Measurements from ENCODE around the gene ERC2.

The ERC2 gene

DNA sequence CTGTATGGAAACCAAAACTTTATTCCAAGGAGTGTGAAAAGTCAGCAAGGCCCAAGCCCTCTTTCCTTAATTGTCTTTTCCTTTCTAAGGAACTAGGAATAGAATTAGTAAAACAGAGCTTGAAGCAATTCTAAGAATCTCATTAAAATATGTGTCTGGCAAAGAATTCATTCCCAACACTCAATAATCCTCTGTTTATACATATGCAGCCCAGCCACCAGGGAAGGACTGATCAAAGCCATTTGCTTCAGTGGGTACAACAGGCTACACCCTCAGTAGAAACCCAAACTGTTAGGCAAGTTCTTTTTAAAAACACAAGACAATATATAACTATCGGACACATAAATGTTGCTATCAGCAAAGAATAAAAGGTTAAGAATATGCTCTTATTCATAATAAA, 266.9 kb downstream of the ERC2 start:
- H3K4me3 ChIP-seq (ENCODE audit: low read depth, low read length), result no peak overlapping the region
- TF ChIP-seq, protein P1, sequence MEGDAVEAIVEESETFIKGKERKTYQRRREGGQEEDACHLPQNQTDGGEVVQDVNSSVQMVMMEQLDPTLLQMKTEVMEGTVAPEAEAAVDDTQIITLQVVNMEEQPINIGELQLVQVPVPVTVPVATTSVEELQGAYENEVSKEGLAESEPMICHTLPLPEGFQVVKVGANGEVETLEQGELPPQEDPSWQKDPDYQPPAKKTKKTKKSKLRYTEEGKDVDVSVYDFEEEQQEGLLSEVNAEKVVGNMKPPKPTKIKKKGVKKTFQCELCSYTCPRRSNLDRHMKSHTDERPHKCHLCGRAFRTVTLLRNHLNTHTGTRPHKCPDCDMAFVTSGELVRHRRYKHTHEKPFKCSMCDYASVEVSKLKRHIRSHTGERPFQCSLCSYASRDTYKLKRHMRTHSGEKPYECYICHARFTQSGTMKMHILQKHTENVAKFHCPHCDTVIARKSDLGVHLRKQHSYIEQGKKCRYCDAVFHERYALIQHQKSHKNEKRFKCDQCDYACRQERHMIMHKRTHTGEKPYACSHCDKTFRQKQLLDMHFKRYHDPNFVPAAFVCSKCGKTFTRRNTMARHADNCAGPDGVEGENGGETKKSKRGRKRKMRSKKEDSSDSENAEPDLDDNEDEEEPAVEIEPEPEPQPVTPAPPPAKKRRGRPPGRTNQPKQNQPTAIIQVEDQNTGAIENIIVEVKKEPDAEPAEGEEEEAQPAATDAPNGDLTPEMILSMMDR (IDR thresholded peaks at IDR 0.05; ENCODE audit: low read depth, low read length, missing control alignments), result no peak
- no peak for DNase-seq (ENCODE audit: low read depth)
- in situ Hi-C loops (cut with HindIII; ENCODE audit: low sequenced_read_pairs), result no loop called here

GRCh38 chr3:56200251-56200650, 268.0 kb downstream of the ERC2 start:
- no peak for DNase-seq (ENCODE audit: low read depth)
- no peak overlapping the region for H3K4me3 ChIP-seq (ENCODE audit: low read depth, low read length)
- in situ Hi-C loops (cut with HindIII; ENCODE audit: low sequenced_read_pairs), result no loop called here
- TF ChIP-seq, protein P1 (IDR thresholded peaks at IDR 0.05; ENCODE audit: low read depth, low read length, missing control alignments), result no peak

DNA sequence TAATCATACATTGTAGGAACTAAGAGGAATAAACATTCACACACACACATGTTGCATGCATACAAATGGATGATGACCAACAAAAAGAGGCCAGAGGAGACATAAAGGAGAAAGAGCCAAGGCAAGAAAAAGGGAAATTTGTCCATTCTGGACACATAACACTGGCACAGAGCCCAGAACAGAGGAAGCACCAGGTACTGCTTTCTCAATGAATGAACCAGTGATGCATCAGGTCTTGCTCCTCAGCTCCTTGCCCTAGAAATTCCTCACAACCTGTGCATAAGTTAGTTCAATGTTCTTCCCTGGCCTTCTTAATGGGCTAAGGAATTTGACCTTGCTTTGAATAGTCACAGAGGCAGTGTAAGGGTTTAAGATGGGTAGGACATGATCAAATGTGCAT, 270.3 kb downstream of the ERC2 start:
- H3K4me3 ChIP-seq (ENCODE audit: low read depth, low read length), result no peak overlapping the region
- no peak for DNase-seq (ENCODE audit: low read depth)
- in situ Hi-C loops (cut with HindIII; ENCODE audit: low sequenced_read_pairs), result no loop called here
- TF ChIP-seq, protein P1 (IDR thresholded peaks at IDR 0.05; ENCODE audit: low read depth, low read length, missing control alignments), result no peak

- in situ Hi-C loops (cut with HindIII; ENCODE audit: low sequenced_read_pairs), result no loop called here
- TF ChIP-seq, protein P1 (IDR thresholded peaks at IDR 0.05; ENCODE audit: low read depth, low read length, missing control alignments), result no peak
- no peak for DNase-seq (ENCODE audit: low read depth)
Measured at GRCh38 chr3:56197259-56197965, 270.9 kb downstream of the ERC2 start.

DNA sequence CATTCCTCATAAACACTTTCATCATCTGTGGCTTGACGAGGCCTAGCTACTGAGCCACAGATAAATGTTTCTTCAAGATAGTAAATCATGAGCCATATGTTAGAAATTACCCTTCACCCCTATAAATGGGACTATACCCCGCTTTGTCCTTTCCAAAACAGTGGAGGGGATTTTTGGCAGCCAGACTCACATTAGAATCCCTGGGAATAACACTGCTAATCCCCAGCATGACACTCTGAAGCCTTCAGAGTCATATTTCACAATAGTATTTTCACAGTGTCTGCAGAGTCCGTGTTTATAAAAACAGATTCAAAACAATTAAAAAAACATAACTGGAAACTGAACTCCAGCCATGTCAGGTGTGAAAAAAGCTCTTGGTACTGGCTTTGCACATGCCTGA, 271.6 kb downstream of the ERC2 start:
- in situ Hi-C loops (cut with HindIII; ENCODE audit: low sequenced_read_pairs), result no loop called here
- TF ChIP-seq, protein P1 (IDR thresholded peaks at IDR 0.05; ENCODE audit: low read depth, low read length, missing control alignments), result no peak
- H3K4me3 ChIP-seq (ENCODE audit: low read depth, low read length), result no peak overlapping the region

More at GRCh38 chr3:56197259-56197965, 270.9 kb downstream of the ERC2 start:
- no peak overlapping the region for H3K4me3 ChIP-seq (ENCODE audit: low read depth, low read length)

GRCh38 chr3:56193519-56193918, 274.7 kb downstream of the ERC2 start:
- no peak for DNase-seq (ENCODE audit: low read depth)
- no peak overlapping the region for H3K4me3 ChIP-seq (ENCODE audit: low read depth, low read length)
- TF ChIP-seq, protein P1 (IDR thresholded peaks at IDR 0.05; ENCODE audit: low read depth, low read length, missing control alignments), result no peak
- in situ Hi-C loops (cut with HindIII; ENCODE audit: low sequenced_read_pairs), result no loop called here

More for the DNA sequence above, 271.6 kb downstream of the ERC2 start:
- no peak for DNase-seq (ENCODE audit: low read depth)

Data from astrocyte of the cerebellum (primary cell).